Astrocyte (in vitro differentiated cells and primary cell): ENCODE measurements around the gene RGS10.

Experiments used
- EZH2 ChIP-seq: IDR thresholded peaks from 2 replicates; pipeline ENCODE4 v1.6.1; 2012; ENCODE audit warnings: mild to moderate bottlenecking, low read length, inconsistent platforms; ENCODE audit not compliant: insufficient read depth
- TF ChIP-seq, protein P1 (sequence below): IDR thresholded peaks from 2 replicates; pipeline ENCODE4 v1.5.1; 2011; ENCODE audit warnings: low read depth, mild to moderate bottlenecking, inconsistent platforms, low read length, moderate library complexity; ENCODE audit not compliant: insufficient read depth

DNA sequence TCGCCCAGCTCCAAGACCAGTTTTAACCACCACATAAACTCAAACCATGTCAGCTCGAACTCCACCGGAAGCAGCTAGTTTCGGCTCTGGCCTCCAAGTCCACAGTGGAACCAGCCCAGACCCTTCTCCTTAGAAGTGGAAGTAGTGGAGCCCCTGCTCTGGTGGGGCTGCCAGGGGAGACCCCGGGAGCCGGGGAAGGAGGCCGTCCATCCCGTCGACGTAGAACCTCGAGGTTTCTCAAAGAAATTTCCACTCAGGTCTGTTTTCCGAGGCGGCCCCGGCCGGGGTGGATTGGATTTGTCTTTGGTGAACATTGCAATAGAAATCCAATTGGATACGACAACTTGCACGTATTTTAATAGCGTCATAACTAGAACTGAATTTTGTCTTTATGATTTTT lies 87.5 kb downstream of the RGS10 start:
- TF ChIP-seq, protein P1, sequence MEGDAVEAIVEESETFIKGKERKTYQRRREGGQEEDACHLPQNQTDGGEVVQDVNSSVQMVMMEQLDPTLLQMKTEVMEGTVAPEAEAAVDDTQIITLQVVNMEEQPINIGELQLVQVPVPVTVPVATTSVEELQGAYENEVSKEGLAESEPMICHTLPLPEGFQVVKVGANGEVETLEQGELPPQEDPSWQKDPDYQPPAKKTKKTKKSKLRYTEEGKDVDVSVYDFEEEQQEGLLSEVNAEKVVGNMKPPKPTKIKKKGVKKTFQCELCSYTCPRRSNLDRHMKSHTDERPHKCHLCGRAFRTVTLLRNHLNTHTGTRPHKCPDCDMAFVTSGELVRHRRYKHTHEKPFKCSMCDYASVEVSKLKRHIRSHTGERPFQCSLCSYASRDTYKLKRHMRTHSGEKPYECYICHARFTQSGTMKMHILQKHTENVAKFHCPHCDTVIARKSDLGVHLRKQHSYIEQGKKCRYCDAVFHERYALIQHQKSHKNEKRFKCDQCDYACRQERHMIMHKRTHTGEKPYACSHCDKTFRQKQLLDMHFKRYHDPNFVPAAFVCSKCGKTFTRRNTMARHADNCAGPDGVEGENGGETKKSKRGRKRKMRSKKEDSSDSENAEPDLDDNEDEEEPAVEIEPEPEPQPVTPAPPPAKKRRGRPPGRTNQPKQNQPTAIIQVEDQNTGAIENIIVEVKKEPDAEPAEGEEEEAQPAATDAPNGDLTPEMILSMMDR: no peak
- no peak for TF ChIP-seq EZH2
